ENCODE results near the gene SLC39A12.

Gene SLC39A12

DNA sequence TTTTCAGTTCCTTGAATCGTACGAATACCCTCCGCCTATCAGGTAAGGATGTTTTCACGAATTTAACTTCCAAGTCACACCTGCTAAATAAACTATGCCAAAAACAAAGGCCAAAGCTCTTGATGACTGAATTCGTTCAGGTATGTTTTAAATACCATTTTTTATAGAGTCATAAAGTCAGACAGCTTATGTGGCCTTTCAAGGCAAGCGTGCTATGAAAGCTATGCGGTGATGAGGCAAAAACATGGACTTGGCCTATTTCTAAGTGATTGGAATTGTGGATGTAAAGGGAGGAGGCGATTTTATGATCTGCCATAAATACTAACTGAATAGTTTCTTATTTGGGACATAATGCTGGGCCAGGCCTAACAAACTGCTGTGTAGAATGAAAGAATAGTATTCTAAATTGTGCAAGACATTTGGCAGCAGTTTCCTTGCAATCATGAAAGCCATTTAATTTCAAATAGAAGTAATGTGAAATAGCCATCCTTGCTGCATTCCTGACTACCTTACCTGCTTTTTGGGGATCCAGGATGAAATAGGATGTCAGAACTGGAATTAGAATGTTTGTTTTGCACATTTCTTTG, 14.0 kb downstream of the SLC39A12 start:
- no peak for DNase-seq

DNA sequence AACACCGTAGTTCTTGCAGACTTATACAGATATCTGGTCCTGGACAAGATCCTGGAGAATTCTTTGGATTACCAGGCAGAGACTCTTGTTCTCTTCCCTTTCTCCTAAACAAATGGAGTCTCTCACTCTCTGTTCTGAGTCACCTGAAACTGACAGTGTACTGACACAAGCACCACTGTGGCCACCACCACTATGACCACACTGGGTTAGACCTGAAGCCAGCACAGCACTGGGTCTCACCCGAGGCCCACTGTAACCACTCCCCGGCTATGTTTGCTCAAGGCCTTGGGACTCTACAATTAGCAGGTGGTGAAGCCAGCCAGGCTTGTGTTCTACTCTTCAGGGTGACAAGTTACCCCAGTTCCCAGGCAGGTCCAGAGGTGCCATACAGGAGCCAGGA, 22.8 kb downstream of the SLC39A12 start:
- DNase-seq, result no peak

DNA sequence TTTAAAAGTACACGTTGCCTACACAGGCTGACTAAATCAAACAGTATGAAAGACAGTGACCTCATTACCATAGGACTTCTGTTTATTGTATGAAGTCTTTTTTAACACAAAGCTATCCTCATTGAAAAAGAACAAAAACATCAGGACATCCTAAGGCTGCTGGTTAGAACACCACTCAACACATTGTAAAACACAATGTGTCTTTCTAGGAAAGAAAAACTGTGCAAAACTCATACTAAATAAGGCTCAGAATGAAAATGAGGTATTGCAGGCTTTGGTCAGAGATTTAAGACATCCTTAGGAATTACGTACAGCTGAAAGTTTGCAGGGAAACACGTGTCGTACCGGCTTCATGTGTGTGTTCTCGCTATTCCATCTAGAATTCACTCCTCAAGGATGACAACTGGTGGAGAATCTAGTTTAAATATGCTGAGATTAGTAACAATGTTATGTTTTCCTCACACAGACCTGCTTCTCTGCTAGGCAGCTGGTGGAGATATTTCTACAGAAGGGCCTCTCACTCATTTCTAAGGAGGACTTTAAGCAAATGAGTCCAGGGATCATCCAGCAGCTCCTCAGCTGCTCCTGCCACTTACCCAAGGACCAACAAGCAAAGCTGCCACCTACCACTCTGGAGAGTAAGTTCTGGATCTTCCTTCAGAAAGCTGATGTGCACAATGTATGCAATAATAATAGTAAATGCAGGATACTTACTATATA, 29.3 kb downstream of the SLC39A12 start:
- DNase-seq, result no peak

- DNase-seq, result no peak
These were observed 30.2 kb downstream of the SLC39A12 start for GRCh38 chr10:17981766-17982380.

DNA sequence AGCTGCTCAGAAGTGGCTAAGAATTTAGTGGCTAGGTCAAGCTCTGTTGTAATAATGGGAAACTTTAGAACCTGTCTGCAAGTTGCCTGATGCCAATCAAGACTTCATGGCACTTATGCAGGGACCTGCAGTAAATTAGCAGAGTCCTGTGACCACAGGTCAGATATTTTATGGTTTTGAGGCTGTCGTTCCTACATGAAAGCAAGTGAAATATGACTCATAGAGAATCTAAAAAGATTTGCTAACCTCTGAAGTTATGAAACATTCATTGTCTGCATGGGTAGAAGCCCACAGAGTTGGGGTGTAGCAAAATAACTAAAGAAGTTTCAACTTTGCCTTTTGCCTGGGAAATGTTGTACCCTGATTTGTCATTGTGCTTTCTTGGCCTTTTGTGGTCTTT, 32.3 kb downstream of the SLC39A12 start:
- DNase-seq, result no peak

DNA sequence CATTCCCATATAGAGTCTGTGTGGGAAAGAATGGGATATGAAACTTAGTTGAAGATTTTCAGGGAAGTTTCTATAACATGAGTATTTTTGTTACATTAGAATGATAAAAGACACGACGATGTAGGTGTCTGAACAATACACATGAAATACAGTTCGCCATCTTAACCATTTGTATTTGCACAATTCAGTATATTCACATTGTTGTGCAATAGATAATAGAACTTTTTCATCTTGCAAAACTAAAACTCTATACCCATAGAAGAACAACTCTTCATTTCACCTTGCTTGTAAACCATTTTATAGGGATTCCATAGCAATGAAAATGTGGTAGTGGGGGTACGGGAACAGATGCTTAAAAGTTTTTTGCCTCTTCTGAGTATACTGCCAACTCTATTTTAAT, 32.8 kb downstream of the SLC39A12 start:
- no peak for DNase-seq

DNA sequence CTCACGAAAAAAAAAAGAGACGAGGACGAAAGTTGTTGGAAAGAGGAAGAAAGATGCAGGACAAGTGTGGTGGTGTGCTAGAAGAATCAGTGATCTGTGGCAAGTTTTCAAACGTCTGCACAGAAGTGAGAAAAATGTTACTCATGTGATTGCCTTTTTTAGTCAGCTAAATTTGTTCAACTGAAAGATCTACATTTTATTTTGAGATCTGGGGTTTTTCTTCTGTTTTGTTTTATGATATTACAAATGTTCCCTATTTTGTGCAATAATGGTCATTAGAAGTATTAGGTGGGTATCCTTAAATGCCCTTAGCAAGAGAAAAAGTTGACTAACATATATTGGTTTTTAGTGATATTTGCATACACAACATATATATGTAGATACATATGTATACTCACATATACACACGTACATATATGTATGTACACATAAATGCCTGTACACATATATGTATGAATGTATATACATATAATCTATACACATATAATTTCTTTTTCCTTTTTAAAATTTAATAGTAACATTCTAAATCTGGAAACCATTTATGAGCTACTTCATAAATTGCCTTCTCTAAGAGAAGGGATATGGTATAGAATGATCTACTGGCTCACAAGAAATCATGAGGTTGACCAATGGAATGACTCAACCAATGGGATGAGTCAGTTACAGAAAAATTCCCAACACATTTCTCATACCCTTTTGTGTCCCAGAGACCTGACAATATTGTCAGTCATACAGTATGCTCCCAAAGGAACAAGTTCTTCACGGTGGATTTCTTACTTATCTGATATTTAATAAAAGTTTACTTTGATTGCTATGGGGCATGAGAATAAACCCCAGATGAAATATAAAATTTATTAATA, 38.4 kb downstream of the SLC39A12 start:
- DNase-seq, result no peak

DNA sequence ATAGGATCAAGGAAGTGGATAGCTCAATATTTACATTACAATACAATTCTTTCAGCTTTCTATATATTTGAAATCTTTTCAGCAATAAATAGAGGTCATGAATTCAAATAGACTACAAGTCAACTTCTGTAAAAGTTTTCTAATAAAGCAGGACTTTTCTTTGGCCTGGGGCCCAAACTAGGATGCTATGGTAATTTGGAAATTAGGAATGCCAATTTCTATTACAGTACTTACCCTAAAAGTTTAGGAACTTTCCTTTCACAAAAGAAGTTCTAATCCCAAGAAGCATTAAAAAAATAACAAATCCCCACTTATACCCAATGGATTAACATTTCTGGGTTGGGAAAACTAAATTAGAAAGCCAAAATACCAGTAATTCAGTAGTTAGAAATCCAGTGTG, 40.5 kb downstream of the SLC39A12 start:
- no peak for DNase-seq

GRCh38 chr10:17993361-17993760, 41.6 kb downstream of the SLC39A12 start:
- DNase-seq, result no peak

GRCh38 chr10:18000601-18001000, 48.9 kb downstream of the SLC39A12 start:
- DNase-seq, result no peak

- DNase-seq, result no peak
These were observed 53.7 kb downstream of the SLC39A12 start for GRCh38 chr10:18005445-18005780.

GRCh38 chr10:18005781-18006456, 54.2 kb downstream of the SLC39A12 start:
- no peak for DNase-seq

GRCh38 chr10:18008986-18009385, 57.3 kb downstream of the SLC39A12 start:
- DNase-seq, result peak; percentile 32

DNA sequence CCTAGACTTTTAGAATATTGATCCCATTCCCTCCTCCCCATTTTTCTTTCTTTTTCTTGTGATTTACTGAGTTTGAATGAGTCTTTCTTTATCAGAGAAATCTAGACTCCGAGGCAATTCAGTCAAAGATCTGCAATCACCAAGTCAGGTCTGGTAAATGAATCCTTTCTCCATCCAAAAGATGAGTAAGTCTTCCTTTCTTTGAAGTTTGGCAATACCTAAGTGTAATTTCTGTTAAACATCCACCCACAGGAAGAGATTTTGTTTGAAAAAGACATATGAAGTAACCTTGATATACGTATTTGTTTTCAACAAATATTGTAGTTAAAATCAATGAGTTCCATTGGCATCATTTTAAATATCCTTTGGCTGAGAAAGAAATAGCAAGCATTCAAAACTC, 58.3 kb downstream of the SLC39A12 start:
- no peak for DNase-seq

- DNase-seq, result no peak
These were observed 68.8 kb downstream of the SLC39A12 start for GRCh38 chr10:18020523-18020922.

DNA sequence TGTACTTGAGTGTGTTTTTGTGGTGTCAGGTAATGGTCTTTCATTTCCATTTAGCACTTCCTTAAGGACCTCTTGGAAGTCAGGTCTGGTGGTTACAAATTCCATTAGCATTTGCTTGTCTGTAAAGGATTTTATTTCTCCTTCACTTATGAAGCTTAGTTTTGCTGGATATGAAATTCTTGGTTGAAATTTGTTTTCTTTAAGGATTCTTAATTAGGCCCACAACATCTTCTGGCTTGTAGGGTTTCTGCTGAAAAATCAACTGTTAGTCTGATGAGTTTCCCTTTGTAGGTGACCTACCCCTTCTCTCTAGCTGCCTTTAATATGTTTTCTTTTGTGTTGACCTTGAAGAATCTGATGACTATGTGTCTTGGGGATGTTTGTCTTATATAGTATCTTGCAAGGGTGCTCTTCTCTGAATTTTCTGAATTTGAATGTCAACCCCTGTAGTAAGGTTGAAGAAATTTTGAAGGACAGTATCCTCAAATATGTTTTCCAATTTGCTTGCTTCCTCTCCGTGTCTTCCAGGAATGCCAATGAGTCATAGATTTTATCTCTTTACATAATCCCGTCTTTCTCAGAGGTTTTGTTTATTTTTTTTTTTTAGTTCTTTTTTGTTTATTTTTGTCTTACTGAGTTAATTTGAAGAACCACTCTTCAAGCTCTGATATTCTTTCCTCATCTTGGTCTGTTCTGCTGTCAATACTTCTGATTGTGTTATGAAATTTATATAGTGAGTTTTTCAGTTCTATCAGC, 70.2 kb downstream of the SLC39A12 start:
- DNase-seq, result no peak

GRCh38 chr10:18043148-18044006, 91.7 kb downstream of the SLC39A12 start:
- DNase-seq, result no peak

GRCh38 chr10:18044976-18045720, 93.4 kb downstream of the SLC39A12 start:
- DNase-seq, result no peak

DNA sequence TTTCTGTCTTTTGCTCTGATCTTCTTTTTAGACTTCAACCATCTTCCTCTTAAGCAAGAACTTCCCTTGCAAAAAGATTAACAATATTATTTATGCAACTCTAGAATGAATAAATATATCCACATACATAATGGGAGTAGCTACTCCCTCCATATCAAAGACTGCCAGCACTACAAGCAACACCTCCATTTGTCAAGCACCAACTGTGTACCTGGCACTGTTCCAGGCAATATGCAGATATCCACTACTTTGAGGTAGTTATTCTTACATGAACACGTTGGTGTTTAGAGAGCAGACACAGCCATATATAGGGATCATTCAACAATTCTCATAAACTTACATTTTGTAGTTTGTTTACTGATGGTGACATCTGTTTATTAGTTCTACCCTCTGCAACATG, 104.9 kb downstream of the SLC39A12 start:
- DNase-seq, result no peak

GRCh38 chr10:18059826-18060559, 108.3 kb downstream of the SLC39A12 start:
- no peak for DNase-seq
